Neural crest cell (in vitro differentiated cells): ENCODE results near the gene SAFB2. TPM values are rescaled to one million over a fixed set of nuclear protein-coding genes. Genes with fewer than 3 reads are reported as not detected.
A peak's percentile ranks its signal among the peaks of the same experiment; 100 is the strongest.

ENCODE experiments used
- DNase-seq: peaks from one replicate; pipeline ENCODE4 v3.0.0; 2021; ENCODE audit warnings: low read depth, mixed read lengths, low spot score
- H3K27ac Mint-ChIP-seq: one replicate; pipeline ENCODE4 v1.8.0; 2021; ENCODE audit warnings: mild to moderate bottlenecking, mixed read lengths; ENCODE audit not compliant: unreplicated experiment
- H3K27me3 Mint-ChIP-seq: 2 replicates; pipeline ENCODE4 v1.8.0; 2021; ENCODE audit warnings: low read depth, mild to moderate bottlenecking, mixed read lengths
- H3K36me3 Mint-ChIP-seq: 2 replicates; pipeline ENCODE4 v1.8.0; 2021; ENCODE audit warnings: low read depth, mild to moderate bottlenecking, mixed read lengths
- H3K4me1 Mint-ChIP-seq: 2 replicates; pipeline ENCODE4 v1.8.0; 2021; ENCODE audit warnings: mixed read lengths
- H3K4me3 Mint-ChIP-seq: one replicate; pipeline ENCODE4 v1.8.0; 2021; ENCODE audit warnings: mild to moderate bottlenecking, mixed read lengths
- H3K9me3 Mint-ChIP-seq: 2 replicates; pipeline ENCODE4 v1.8.0; 2021; ENCODE audit warnings: mixed read lengths
- CTCF ChIP-seq: fragments of 200-600 bp; sonication (generic); conservative IDR thresholded peaks from 2 replicates; pipeline ENCODE4 v1.5.0; 2021; ENCODE audit warnings: antibody characterized with exemption, mild to moderate bottlenecking
- total RNA-seq: library from RNA; stranded (reverse); gene quantifications from 2 replicates; pipeline ENCODE4 v1.2.1, GENCODE V29; 2021

Gene SAFB2
- total RNA-seq, 1 donor from 2014 or later, result 103 TPM

DNA sequence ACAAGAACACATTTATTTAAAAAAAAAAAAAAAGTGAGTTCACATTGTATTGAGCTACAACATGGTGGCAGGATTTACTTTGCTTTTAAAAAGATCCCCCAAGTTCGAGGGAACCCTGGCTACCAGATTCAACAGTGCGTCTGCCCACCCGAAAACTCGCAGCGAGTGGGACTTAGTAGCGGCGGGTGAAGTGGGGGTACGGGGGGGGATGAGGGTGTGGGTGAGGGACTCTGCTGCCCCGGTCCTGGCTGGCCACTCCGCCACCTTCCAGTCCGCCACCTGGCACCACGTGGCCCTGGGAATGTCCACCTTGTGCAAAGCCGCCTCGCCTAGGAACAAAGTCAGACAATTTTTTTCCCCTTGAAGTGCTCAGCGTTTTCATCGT, 35.5 kb downstream of the SAFB2 start:
- H3K36me3 Mint-ChIP-seq, result peaks cover 6% of the 10 kb centered on the region
- peaks cover 9% of the 10 kb centered on the region for H3K4me1 Mint-ChIP-seq
- DNase-seq, result no peak
- TF ChIP-seq CTCF, result no peak
- no peaks in the 10 kb centered on the region for H3K27me3 Mint-ChIP-seq
- H3K4me3 Mint-ChIP-seq, result no peak overlapping the region
- H3K27ac Mint-ChIP-seq, result no peak overlapping the region
- H3K9me3 Mint-ChIP-seq, result no peaks in the 10 kb centered on the region

- peaks cover 6% of the 10 kb centered on the region for H3K36me3 Mint-ChIP-seq
- peaks cover 9% of the 10 kb centered on the region for H3K4me1 Mint-ChIP-seq
- H3K27ac Mint-ChIP-seq, result no peak overlapping the region
- no peak for TF ChIP-seq CTCF
- no peaks in the 10 kb centered on the region for H3K27me3 Mint-ChIP-seq
- no peak overlapping the region for H3K4me3 Mint-ChIP-seq
- DNase-seq, result no peak
- no peaks in the 10 kb centered on the region for H3K9me3 Mint-ChIP-seq
Measured at GRCh38 chr19:5586300-5587070, 36.1 kb downstream of the SAFB2 start.

DNA sequence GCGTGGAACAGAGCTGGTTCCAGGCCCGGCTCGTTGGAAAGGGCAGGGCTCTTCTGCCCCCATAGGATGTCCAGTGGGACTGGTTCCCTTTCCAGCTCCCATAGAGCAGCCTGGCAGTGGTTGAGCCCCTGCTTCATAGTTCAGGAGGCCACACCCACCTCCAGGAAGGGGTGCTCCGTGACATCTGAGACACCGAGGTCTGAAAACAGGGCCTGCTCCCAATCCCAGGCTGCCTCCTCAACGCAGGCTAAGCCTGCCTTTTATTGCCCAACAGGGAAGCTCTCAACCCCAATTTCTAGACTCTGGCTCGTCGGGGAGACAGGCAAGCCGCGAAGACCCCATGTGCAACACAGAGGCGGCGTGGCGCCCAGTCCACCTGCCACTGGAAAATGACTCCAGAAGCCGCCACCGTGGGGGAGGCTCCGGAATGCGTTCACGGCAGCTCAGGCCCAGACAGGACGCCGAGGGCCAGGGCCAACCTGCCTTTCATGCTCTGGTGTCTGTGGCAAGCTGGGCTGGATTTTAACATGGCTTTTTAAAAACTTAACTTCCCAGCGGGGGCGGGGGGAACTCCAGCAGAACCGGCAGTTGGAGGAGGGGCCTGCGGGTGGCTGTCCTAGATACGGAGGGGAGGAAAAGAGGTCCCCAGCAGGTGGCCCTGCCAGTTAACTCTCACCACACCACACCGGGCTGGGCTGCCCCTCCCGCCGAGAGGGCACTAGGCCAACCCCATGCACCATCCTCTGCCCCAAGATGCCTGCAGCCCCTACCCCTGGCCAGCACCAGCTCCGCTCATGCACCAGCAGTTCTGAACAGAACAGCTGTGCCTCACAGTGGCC, 36.9 kb downstream of the SAFB2 start:
- DNase-seq, result no peak
- Mint-ChIP-seq H3K27ac (peak overlapping the region; percentile 71), H3K4me1 (peaks cover 9% of the 10 kb centered on the region), H3K9me3 (no peaks in the 10 kb centered on the region), H3K36me3 (peaks cover 6% of the 10 kb centered on the region), H3K27me3 (no peaks in the 10 kb centered on the region), H3K4me3 (no peak overlapping the region)
- TF ChIP-seq CTCF, result no peak

GRCh38 chr19:5580161-5580571, 42.4 kb downstream of the SAFB2 start:
- Mint-ChIP-seq H3K36me3 (no peaks in the 10 kb centered on the region), H3K9me3 (no peaks in the 10 kb centered on the region), H3K27ac (peak overlapping the region; percentile 78), H3K4me3 (no peak overlapping the region), H3K27me3 (no peaks in the 10 kb centered on the region), H3K4me1 (peaks cover 10% of the 10 kb centered on the region)
- DNase-seq, result no peak
- no peak for TF ChIP-seq CTCF

DNA sequence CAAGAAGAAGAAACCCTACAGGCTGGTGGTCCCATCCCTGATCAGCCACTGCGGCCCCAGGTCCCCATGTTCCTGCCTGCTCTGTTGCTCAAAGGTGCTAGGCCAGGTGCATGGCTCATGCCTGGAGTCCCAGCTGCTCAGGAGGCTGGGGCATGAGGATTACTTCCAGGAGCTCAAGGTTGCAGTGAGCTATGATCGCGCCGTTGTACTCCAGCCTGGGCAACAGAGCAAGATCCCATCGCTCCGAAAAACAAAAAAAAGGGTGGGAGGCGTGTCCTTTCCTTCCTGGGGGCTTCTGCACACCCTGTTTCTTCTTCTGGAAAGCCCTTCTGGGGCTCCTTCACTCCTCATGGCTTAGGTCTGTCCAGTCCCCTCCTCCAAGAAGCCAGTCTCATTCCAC, 42.9 kb downstream of the SAFB2 start:
- no peaks in the 10 kb centered on the region for H3K36me3 Mint-ChIP-seq
- peaks cover 10% of the 10 kb centered on the region for H3K4me1 Mint-ChIP-seq
- H3K27ac Mint-ChIP-seq, result peak overlapping the region; percentile 78
- H3K27me3 Mint-ChIP-seq, result no peaks in the 10 kb centered on the region
- DNase-seq, result no peak
- no peaks in the 10 kb centered on the region for H3K9me3 Mint-ChIP-seq
- no peak overlapping the region for H3K4me3 Mint-ChIP-seq
- no peak for TF ChIP-seq CTCF
